ENCODE results near the gene DPP3.
"Not testable (repeated sequence)": the region's sequence is repeated elsewhere in the genome, so short reads cannot be mapped to it uniquely, and the experiment has no call there.

The DPP3 gene

DNA sequence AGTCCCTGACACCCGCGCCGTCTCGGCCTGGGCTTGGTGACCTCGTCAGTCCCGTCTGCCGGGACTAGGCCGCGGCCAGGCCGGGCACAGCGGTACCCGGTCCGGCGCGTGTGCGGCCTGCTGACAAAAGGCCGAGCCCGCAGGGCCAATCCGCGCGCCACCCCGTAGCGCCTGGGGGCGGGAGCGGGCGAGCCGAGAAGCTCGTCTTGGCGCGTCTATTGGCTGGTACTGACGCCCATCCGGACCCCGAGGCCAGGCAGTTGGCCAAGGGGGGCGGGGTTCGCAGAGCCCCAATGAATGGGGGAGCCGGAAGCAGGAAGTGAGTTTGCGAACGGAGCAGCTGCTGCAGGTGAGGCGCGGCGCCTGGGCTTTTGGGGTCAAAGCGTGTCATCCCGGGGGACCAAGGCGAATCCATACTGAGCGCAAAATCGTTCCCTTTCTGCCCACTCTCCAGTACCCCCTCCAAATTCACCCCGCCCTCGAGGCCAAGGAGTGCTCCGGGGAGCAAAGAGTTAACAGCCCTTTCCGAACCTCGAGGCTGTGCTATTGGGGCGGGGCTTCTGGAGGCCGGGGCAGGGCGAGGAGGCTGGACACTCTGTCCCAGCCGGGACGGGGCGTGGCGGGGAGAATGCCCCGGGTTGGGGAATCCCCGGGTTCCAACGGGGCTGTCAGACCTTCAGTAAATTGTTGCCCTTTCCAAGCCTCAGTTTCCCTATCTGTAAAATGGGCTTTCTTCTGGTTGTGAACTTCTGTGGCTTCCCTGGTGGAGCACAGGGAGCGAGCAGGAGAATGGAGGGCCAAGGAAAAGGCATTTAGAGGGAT is at the start of gene DPP3 (continued):
- TF ChIP-seq ZNF747 (tag by site-specific recombination; IDR thresholded peaks at IDR 0.05) = no peak

DNA sequence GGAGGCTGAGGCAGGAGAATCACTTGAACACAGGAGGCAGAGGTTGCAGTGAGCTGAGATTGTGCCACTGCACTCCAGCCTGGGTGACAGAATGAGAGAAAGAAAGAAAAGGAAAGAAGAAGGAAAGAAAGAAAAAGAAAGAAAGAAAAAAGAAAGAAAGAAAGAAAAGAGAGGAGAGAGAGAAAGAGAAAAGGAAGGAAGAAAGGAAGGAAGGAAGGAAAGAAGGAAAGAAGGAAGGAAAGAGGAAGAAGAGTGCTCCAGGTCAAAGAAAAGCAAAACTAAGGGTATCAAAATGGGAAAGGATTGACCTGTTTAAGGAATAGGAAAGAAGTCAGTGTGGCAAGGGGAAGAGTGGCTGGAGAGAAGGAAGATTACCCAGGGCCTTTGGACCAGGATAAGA is 48.9 kb upstream of the DPP3 start:
- CTCF ChIA-PET = interaction anchor here (0.6 to 5.4 kb wide), 7 partner anchors 10 to 247 kb away, joined by 3 to 79 read pairs (median 3); no protein-coding TSS in a partner anchor
- POLR2A ChIA-PET; H3K4me3 ChIP-seq (ENCODE audit: low read depth, low read length); H3K4me1 ChIP-seq (ENCODE audit: control insufficient read depth, insufficient read depth, low read length); H3K9me3 ChIP-seq (ENCODE audit: control insufficient read depth, insufficient read depth, low read depth, low read length); H3K27ac ChIP-seq (ENCODE audit: extremely low read depth, low read depth, low read length): not testable (repeated sequence)
- peaks cover 0 to 17% of the 10 kb centered on the region in 2 experiments; a peak in 2 of 3 replicates for H3K36me3 ChIP-seq (ENCODE audit: control insufficient read depth in 2 of 2, insufficient read depth in 1 of 2, low read length in 2 of 2)
- TF ChIP-seq PRDM1 (tag by site-specific recombination; IDR thresholded peaks at IDR 0.05) (peak; percentile 41), ZNF366 (tag by site-specific recombination; conservative IDR thresholded peaks at IDR 0.05) (peak; percentile 89)

DNA sequence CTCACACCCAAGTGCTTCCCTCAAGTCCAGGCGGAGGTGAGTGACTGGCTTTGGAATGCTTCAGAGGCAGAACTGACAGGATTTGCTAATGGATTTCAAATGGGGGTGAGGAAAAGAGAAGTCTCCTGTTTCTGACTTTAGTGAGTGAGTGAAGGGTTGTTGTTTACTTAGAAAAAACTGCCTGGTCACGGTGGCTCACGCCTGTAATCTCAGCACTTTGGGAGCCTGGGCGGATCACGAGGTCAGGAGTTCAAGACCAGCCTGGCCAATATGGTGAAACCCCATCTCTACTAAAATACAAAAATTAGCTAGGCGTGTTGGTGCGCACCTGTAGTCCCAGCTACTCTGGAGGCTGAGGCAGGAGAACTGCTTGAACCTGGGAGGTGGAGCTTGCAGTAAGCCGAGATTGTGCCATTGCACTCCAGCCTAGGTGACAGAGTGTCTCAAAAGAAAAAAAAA is 48.3 kb upstream of the DPP3 start:
- H3K4me3 ChIP-seq (ENCODE audit: low read depth, low read length); H3K27ac ChIP-seq (ENCODE audit: extremely low read depth, low read depth, low read length); H3K4me1 ChIP-seq (ENCODE audit: control insufficient read depth, insufficient read depth, low read length); H3K9me3 ChIP-seq (ENCODE audit: control insufficient read depth, insufficient read depth, low read depth, low read length): not testable (repeated sequence)
- ChIA-PET POLR2A (interaction anchor here (0.9 kb wide), 1 partner anchor 10 kb away, joined by 4 read pairs; the partner anchor contains the start of gene NPAS4), CTCF (interaction anchor here (0.7 to 2.9 kb wide), 3 partner anchors 14 to 880 kb away, joined by 5 to 21 read pairs (median 5); no protein-coding TSS in a partner anchor)
- H3K36me3 ChIP-seq (ENCODE audit: control insufficient read depth in 2 of 2, insufficient read depth in 1 of 2, low read length in 2 of 2) = peaks cover 0 to 23% of the 10 kb centered on the region in 2 experiments; a peak in 2 of 3 replicates
- TF ChIP-seq ZBTB17 (tag by site-specific recombination; IDR thresholded peaks at IDR 0.05) = 0 out of 2 replicates have a peak, but pooled peaks have one; percentile 23

DNA sequence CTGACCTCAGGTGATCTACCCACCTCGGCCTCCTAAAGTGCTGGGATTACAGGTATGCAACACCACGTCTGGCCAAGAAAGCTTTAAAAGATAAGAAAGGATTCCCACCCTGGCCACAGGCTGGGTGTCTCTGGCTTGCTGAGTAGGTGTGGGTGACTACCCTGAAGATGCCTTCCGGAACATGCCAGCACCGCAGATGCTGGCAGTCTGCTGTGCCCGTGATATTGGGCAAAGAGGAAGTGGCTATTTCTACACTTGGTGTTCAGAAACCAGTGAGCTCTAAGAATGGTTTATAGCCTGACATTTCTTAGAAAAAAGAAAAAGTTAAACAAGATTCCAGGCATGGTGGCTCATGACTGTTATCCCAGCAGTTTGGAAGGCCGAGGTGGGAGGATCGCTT is 47.6 kb upstream of the DPP3 start:
- Histone ChIP-seq H3K9me3 (ENCODE audit: control insufficient read depth, insufficient read depth, low read depth, low read length) (no peaks in the 10 kb centered on the region), H3K4me1 (ENCODE audit: control insufficient read depth, insufficient read depth, low read length) (no peaks in the 10 kb centered on the region), H3K36me3 (ENCODE audit: control insufficient read depth in 2 of 2, insufficient read depth in 1 of 2, low read length in 2 of 2) (peaks cover 0 to 27% of the 10 kb centered on the region in 2 experiments; a peak in 2 of 3 replicates), H3K4me3 (ENCODE audit: low read depth, low read length) (no peak overlapping the region), H3K27ac (ENCODE audit: extremely low read depth, low read depth, low read length) (no peak overlapping the region)
- CTCF ChIA-PET = interaction anchor here (0.6 to 2.9 kb wide), 7 partner anchors 14 to 880 kb away, joined by 3 to 21 read pairs (median 4); no protein-coding TSS in a partner anchor
- POLR2A ChIA-PET = interaction anchor here (0.5 to 0.9 kb wide), 2 partner anchors 11 to 300 kb away, joined by 3 to 4 read pairs; partner anchors contain the start of gene NPAS4
- TF ChIP-seq ZNF777 (tag by site-specific recombination; IDR thresholded peaks at IDR 0.05; ENCODE audit: borderline replicate concordance) (no peak), PRDM1 (tag by site-specific recombination; IDR thresholded peaks at IDR 0.05) (no peak), WT1 (tag by site-specific recombination; IDR thresholded peaks at IDR 0.05) (no peak), SP7 (tag by site-specific recombination; IDR thresholded peaks at IDR 0.05) (no peak), ZNF544 (tag by site-specific recombination; IDR thresholded peaks at IDR 0.05) (no peak), ZNF24 (tag by site-specific recombination; IDR thresholded peaks at IDR 0.05) (no peak), ZBTB1 (tag by site-specific recombination; IDR thresholded peaks at IDR 0.05) (no peak), SCRT2 (tag by site-specific recombination; IDR thresholded peaks at IDR 0.05) (no peak), ZIC2 (tag by site-specific recombination; IDR thresholded peaks at IDR 0.05) (no peak), ZNF624 (tag by site-specific recombination; IDR thresholded peaks at IDR 0.05) (no peak), ZNF211 (tag by site-specific recombination; IDR thresholded peaks at IDR 0.05; ENCODE audit: low read depth) (no peak)

DNA sequence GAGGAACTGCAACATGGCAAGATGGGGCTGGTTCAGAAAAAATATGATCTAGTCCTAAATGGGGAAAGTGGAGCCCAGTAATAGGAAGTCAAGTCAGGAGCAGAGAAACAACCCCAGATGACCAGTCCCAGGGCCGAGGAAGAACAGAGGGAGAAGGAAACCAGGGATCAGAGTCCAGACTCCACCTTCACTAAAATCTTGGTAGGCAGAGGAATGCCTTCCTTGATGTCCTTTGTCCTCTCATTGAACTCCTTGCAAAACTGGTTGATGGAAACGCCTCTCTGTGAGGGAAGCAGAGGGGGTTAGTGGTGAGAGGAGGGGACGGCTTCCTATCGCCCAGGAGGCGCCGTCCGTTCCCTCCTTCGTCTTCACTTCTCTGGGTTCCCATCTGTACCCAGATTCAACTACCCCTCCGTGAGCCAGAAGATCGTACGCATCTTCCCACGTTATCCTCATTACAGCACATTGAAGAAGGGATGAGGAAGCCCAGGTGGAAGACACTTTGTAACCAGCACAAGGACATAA is 42.2 kb upstream of the DPP3 start:
- Histone ChIP-seq H3K4me3 (ENCODE audit: low read depth, low read length) (peak overlapping the region; percentile 68), H3K27ac (ENCODE audit: extremely low read depth, low read depth, low read length) (peak overlapping the region; percentile 68; the same call in 1 of the 2 replicates), H3K36me3 (ENCODE audit: control insufficient read depth in 2 of 2, insufficient read depth in 1 of 2, low read length in 2 of 2) (peaks cover 0 to 24% of the 10 kb centered on the region in 2 experiments; a peak in 2 of 3 replicates), H3K9me3 (ENCODE audit: control insufficient read depth, insufficient read depth, low read depth, low read length) (no peaks in the 10 kb centered on the region), H3K4me1 (ENCODE audit: control insufficient read depth, insufficient read depth, low read length) (no peaks in the 10 kb centered on the region)
- POLR2A ChIA-PET = interaction anchor here (1.0 to 2.2 kb wide), 11 partner anchors 17 to 405 kb away, joined by 3 to 22 read pairs (median 5); partner anchors contain the start of genes DPP3, NPAS4, PELI3 and RCE1
- TF ChIP-seq ZNF366 (tag by site-specific recombination; conservative IDR thresholded peaks at IDR 0.05) = 0 out of 2 replicates have a peak, but pooled peaks have one; percentile 41
- TF ChIP-seq, protein P1, sequence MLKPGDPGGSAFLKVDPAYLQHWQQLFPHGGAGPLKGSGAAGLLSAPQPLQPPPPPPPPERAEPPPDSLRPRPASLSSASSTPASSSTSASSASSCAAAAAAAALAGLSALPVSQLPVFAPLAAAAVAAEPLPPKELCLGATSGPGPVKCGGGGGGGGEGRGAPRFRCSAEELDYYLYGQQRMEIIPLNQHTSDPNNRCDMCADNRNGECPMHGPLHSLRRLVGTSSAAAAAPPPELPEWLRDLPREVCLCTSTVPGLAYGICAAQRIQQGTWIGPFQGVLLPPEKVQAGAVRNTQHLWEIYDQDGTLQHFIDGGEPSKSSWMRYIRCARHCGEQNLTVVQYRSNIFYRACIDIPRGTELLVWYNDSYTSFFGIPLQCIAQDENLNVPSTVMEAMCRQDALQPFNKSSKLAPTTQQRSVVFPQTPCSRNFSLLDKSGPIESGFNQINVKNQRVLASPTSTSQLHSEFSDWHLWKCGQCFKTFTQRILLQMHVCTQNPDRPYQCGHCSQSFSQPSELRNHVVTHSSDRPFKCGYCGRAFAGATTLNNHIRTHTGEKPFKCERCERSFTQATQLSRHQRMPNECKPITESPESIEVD (tag by site-specific recombination; IDR thresholded peaks at IDR 0.05) = no peak
- CTCF ChIA-PET = interaction anchor here (0.6 to 2.0 kb wide), 16 partner anchors 9 to 241 kb away, joined by 3 to 27 read pairs (median 4); partner anchors contain the start of genes NPAS4 and PELI3
